ENCODE results near the gene MCF2L.

DNA sequence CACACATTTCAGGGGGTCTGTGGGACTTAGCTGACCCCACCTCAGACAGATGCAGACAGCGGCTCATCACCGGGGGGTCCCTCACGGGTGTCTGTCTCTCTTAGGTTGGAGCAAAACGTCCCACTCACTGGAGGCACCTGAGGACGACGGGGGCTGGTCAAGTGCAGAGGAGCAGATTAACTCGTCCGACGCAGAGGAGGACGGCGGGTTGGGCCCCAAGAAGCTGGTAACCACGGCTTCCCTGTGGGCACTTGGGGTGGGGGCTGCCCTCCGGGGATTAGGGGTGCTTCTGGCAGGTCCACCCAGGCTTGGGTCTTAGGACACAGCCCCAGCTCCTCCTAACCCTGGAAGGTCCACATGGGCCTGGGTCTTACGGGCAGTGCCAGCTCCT is 125.4 kb downstream of the MCF2L start:
- TF ChIP-seq, protein P1, sequence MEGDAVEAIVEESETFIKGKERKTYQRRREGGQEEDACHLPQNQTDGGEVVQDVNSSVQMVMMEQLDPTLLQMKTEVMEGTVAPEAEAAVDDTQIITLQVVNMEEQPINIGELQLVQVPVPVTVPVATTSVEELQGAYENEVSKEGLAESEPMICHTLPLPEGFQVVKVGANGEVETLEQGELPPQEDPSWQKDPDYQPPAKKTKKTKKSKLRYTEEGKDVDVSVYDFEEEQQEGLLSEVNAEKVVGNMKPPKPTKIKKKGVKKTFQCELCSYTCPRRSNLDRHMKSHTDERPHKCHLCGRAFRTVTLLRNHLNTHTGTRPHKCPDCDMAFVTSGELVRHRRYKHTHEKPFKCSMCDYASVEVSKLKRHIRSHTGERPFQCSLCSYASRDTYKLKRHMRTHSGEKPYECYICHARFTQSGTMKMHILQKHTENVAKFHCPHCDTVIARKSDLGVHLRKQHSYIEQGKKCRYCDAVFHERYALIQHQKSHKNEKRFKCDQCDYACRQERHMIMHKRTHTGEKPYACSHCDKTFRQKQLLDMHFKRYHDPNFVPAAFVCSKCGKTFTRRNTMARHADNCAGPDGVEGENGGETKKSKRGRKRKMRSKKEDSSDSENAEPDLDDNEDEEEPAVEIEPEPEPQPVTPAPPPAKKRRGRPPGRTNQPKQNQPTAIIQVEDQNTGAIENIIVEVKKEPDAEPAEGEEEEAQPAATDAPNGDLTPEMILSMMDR (IDR thresholded peaks at IDR 0.05): no peak
- no peak for TF ChIP-seq POLR2A (IDR thresholded peaks at IDR 0.05)
